HG03432 (cell line): Measurements from ENCODE around the gene MEIS2.

Source experiments
- ATAC-seq: cut with Tn5 transposase; IDR thresholded peaks from one replicate; pipeline ENCODE4 v1.9.1; 2021; ENCODE audit warnings: mild to moderate bottlenecking, moderate library complexity; ENCODE audit not compliant: unreplicated experiment

The MEIS2 gene

DNA sequence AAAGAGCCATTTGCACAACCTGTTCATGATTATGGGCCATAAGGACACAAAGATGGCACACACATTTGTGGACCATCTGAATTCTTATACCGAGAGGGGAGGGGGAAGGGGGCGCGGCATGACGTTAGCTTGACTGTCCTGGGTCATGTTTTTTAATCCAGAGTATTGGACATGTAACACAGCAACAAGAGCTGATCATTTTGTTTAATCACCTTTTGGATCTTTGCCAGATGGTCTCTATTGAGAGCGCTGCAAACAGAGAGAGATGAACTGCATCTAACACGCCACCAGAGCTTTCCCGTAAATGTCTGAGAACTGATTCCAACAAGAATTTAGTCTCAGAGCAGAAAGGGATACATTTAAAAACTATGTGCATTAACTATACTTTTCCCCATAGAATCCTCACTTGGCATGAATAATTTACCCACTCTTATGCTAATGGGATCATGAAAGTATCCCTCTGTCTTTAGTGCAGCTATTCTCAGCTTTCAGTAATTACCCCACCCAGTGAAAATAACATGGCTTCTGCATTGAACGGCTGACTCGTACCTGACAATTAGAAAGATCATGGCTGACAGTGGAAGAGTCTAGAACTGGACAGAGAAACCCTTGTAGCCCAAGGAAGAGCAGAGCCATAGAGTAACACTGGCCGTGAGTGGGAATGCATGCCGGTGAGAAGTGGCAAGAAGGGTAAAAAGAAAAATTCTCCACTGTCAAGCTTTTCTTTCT lies 22.6 kb downstream of the MEIS2 start:
- ATAC-seq = no peak

GRCh38 chr15:37076543-37076942 lies 23.8 kb downstream of the MEIS2 start:
- ATAC-seq = no peak

- ATAC-seq = no peak
Observed at GRCh38 chr15:37075777-37076176, 24.6 kb downstream of the MEIS2 start.

DNA sequence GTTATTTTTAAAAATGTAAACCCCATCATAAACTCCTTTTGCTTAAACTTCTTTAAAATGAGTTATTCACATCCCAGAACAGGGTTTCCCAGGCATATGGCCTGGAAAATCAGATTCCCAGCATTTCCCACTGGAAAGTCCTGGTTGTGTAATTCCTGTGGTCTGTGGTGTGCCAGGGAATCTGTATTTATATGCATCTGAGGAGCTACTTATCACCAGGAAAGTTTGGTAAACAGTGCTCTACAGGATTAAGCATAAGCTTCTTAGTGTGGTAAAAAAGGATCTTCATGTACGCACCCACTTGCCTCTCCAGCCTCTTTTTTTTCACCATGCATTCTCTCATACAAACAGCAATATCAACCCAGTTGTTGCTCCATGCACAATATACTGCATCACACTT lies 28.2 kb downstream of the MEIS2 start:
- no peak for ATAC-seq

- ATAC-seq = no peak
Observed at GRCh38 chr15:37071134-37071533, 29.2 kb downstream of the MEIS2 start.

- no peak for ATAC-seq
Observed at GRCh38 chr15:37070686-37071085, 29.7 kb downstream of the MEIS2 start.

- ATAC-seq = no peak
Observed at GRCh38 chr15:37061996-37062395, 38.4 kb downstream of the MEIS2 start.

GRCh38 chr15:37059086-37059485 lies 41.3 kb downstream of the MEIS2 start:
- ATAC-seq = no peak

GRCh38 chr15:37058316-37058985 lies 41.9 kb downstream of the MEIS2 start:
- ATAC-seq = no peak

- no peak for ATAC-seq
Observed at GRCh38 chr15:37057831-37058230, 42.5 kb downstream of the MEIS2 start.

DNA sequence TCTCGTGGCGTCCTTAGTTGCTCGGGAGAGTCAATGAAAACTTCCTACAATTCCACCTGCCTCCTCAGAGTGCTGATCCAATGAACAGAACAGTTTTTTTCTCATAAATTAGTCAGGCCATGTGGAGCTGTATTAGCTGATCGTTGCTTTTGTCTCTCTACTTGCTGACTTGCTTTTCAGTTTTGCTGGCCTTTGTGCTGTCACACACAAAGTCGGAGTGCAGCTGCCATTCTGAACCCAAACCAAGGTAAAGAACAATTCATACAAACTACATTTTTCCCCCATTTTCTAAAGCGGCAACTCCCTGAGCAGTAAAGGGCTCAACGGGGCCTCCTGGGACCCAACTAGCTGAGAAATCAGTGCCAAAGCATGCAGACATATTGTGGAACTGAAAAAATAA lies 43.1 kb downstream of the MEIS2 start:
- no peak for ATAC-seq

DNA sequence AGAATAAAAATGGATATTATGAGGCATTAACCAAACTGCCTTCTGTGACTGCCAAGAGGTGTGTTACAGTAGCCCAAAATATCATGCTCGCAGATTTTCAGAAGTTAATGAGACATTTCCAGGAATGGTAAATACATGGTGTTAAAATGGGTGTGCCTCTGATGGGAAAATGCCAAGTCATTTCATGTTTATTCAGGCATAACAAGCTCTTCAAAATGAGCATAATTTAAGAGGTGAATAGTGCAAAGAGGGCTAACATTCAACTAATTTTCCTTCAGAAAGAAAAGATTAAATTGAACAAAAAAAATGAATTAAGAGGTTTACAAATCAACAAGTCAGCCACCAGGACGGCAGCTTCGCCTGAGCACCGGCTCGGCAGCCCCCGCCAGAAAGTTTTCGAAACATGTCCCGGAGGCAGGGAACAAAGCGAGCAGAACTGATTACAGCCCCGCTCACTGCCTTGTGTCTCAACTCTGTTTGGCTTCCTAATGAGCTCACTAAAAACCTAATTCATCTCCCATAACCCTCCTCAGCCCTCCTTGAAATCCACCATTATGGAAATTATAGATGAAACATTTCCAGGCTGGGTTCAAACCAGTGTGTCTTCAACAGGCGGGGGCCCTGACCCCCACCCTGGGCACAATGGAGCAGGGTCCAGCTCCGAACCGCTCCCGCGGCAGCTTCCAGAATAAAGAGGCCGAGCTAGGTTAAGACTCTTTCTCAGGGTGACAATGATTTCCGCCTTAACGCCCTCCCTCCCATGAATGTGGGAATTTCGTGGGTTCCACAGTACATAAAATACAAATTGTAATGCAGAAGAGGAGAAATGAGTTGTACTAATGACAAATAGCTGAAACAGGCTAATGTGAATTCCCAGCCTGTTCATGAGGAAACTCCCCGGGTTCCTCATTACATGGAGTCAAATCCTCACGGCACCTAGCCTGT lies 43.9 kb downstream of the MEIS2 start:
- no peak for ATAC-seq

DNA sequence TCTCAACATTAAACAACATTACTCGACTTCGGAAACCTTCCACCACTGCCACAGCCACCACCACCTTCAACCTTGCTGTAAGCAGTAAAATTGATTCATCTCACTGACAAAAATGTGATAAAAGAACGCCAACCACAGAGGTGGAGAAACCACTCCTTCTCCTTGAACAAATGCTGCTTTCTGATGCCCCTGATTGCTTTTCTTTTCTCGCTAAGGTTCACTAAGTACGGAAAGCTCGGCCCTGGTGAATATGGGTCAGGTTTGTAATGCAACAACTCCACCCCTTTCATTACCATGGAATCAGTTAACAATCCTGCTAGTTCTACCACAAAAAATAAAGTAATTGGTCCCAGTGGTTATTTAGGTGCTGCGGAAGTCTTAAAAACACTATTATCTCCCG lies 44.9 kb downstream of the MEIS2 start:
- no peak for ATAC-seq

DNA sequence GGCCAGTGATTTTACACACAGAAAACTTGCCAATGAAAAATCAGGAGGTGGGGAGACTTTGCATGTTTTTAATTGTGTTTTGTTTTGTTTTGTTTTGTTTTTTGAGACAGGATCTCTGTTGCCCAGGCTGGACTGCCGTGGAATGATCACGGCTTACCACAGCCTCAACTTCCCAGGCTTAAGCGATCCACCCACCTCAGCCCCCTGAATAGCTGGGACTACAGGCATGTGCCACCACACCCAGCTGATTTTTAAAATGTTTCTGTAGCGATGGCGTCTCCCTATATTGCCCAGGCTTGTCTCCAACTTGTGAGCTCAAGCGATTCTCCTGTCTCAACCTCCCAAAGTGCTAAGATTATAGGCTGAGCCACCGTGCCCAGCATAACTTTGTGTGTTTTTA lies 46.0 kb downstream of the MEIS2 start:
- ATAC-seq = no peak

GRCh38 chr15:37053166-37053565 lies 47.2 kb downstream of the MEIS2 start:
- ATAC-seq = no peak

DNA sequence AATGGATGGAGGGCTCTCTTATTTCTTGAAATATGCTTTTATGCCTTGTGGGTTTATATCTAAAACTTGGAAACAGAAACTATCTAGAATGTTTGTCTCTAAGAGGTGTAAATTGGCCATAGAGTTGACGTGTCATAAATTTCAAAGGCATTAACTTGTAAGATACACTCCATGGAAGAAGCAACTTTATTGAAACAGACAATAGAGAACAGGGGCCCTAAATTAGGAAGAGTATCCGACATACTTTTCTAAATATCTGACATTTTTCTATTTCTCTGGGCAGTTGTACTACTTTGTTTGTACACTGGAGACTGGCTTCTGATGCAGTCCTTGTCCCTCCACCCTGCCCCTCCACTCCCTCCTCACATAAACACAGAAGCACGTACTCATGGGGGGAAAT lies 50.0 kb downstream of the MEIS2 start:
- ATAC-seq = no peak

DNA sequence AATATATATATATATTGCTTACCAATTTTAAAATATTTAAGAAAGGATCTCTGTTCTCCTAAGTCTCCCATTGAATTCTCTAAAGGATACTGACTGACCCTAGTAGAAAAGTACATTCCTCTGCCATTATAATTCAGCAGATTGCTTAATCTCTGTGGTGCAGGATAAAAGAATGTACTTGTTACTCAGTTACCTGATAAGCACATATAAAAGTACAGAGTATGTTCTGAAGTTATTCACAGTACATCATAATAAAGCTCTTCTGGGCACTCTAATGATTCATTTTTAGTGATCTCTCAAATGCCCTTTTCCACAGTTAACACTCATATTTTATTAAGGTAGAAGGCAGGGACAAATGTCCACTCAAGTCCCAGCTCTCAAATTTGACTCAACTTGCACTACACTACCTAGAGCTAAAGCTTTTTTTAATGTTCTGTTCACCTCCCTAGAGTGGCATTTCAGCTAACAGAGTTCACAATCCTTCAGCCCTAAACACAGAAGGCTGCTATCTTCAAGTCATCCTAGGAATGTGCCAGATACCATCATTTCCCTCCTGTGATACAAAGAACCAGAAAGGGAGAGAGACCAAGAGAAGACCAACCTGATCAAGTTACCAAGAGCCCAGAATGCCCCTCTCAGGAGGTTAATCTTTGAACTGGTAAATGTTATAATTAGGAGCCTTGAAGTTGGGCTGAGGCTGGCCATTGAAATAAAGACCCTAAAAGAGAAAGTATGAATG lies 53.3 kb downstream of the MEIS2 start:
- ATAC-seq = no peak

DNA sequence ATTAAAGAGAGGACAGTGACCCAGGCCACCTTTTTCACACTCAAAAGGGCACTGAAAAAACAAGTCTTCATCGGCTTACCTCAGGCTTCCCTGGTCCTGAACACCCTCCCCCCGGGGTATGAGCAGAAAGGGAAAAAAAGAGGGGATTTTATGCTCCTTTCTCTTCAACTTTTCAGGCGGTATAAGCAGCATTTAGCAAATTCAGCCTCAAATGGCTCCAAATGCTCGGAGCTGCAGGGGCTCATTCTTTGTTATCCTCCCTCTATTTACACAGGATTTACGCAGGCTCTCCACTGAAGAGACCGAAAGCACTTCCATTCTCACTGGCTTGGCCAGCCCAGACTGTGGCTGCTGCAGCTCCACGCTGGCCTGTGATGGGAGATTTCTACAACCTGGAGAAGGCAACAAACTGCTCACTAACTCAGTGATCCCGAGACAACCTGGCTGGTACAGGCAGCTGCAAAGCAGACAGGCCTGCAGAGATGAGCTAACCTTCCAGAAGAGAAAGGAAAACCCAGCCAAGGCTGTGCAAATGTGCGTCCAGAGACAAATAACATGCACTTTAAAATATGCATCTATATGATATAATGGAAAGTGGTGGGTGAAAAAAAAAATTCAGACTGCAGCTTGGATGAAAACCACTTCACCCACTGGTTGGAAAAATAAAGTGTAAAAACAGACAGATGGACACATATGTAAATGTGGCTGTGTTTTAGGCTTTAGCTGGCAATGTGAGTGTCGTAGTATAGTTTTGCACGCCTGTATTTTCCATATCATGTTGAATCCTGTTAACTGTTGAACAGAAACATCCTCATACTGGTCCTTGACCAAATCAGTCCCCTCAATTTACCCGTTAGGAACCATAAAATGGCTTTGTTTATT lies 54.2 kb downstream of the MEIS2 start:
- no peak for ATAC-seq

GRCh38 chr15:37044915-37045648 lies 55.3 kb downstream of the MEIS2 start:
- no peak for ATAC-seq
